AG10803 (cell line): ENCODE measurements around the gene TRPV2.

ENCODE experiments used
- DNase-seq: peaks from one replicate; pipeline ENCODE4 v3.0.0; 2010; ENCODE audit warnings: low read depth
- H3K4me3 ChIP-seq: 2 replicates; pipeline ENCODE4 v1.5.1; 2011; ENCODE audit warnings: mild to moderate bottlenecking, low read length, control low read depth
- CTCF ChIP-seq: conservative IDR thresholded peaks from 2 replicates; pipeline ENCODE4 v1.5.1; 2011; ENCODE audit warnings: mild to moderate bottlenecking, low read length, control low read depth, inconsistent platforms

The TRPV2 gene

DNA sequence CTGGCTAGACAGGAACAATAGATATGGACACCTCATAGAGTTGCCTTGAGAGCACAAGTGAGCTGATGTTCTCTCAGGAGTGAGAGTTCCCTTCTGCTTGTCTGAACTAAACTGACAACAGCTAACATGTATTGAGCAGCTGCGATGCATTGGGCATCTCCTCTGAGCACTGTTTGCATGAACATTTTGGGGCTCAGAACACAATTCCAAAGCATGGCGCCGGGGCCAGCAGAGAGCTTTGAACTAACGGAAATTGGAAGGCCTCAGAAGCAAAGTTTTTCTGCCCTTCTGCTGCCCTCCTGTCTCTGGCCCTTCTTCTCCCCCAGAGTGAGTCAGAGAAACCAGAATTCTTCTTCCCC, 38.1 kb downstream of the TRPV2 start:
- no peak for DNase-seq
- H3K4me3 ChIP-seq = no peak overlapping the region
- TF ChIP-seq CTCF = no peak

DNA sequence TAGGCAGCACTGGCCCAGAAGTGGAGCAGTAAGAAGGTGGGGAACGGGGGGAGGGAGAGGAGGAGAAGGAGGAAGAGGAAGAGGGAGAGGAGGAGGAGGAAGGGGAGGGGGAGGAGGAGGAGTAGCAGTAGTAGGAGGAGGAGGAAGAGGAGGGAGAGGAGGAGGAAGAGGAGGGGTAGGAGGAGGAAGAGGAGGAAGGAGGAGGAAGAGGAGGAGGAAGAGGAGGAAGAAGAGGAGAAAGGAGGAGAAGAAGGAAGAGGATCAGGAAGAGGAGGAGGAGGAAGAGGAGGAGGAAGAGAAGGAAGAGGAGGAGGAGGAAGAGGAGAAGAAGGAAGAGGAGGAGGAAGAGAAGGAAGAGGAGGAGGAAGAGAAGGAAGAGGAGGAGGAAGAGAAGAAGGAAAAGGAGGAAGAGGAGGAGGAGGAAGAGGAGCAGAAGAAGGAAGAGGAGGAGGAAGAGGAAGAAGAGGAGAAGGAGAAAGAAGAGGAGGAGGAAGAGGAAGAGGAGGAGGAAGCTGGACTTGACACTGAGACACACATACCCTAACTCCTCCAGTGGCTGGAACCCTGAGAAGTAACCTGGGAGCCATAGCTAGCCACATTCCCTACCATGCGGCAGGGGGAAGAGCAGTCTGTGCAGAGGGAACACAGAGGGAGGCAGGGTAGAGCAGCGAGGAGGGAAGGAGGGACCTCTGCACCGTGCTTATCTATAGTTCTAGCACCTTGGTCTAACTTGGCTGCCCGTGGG, 40.8 kb downstream of the TRPV2 start:
- no peak overlapping the region for H3K4me3 ChIP-seq
- no peak for TF ChIP-seq CTCF
- no peak for DNase-seq

DNA sequence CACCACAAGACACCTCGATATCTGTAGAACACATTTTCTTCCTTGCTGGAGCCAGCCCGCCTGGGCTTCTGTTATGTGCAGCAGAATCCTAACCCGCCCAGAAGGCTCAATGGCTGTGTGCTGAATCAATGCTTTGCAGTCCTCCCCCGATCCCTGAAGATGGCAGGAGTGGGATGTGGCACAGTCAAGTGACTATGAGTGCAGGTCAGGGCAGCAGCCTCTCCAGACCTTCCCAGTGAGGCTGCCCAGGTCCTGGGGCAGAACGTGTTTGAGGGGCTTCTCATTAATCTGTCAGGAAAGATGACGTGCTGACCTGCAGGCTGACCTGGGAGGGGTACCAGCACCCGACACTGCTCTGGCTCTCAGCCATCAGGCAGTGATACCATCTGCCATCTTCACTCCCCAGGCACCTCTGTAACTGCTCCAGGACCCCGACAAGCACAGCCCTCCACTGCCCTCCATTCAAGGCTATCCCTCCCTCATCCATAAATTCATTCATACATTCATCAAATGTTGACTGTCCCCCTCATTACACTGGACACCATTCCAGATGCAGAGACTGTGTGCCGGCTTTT, 41.5 kb downstream of the TRPV2 start:
- no peak for TF ChIP-seq CTCF
- H3K4me3 ChIP-seq = no peak overlapping the region
- DNase-seq = no peak

- H3K4me3 ChIP-seq = no peak overlapping the region
- TF ChIP-seq CTCF = no peak
- DNase-seq = no peak
Measured at GRCh38 chr17:16459271-16459670, 43.9 kb downstream of the TRPV2 start.

- DNase-seq = no peak
- no peak overlapping the region for H3K4me3 ChIP-seq
- no peak for TF ChIP-seq CTCF
Measured at GRCh38 chr17:16459855-16460550, 44.6 kb downstream of the TRPV2 start.

DNA sequence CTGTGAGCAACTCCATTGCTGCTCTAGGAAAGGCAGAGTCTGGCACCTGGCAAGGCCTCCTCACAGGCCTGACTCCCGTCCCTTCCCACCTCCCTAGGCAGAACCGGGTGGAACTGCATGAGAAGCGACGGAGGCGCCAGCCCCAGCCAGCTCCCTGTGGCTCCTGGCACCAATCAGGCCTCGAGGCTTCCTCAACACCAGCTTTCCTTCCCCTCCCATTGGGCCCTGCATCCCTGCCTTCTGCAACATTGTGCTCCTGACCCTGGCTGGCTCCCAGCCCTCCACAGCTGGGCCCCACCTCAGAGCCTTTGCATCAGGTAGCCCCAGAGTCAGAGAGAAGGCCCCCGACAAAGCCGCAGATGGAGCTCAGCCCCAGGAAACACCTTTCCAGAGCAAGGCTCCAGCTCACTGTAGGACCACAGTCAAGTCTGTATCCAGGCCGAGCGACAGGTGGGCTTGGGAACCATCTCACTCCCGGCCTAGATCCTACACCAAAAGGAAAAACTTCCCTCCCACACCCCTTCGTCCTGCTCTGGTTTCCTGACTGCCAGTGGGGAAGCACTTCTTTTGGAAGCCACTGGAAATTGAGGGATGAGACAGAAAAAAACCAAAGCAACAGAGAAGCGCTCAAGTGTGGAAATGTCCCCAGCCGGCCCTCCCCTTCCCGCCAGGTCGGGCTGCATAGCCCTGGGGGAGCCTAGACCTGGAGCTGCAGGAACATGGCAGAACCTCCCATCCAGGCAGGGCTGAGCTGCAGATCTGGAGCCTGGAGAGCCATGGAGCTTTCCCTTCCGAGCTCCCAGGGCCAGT, 45.6 kb downstream of the TRPV2 start:
- no peak overlapping the region for H3K4me3 ChIP-seq
- no peak for DNase-seq
- TF ChIP-seq CTCF = no peak
